ENCODE measurements around the gene GUCA1A. TPM values are rescaled to one million over a fixed set of nuclear protein-coding genes. Genes with fewer than 3 reads are reported as not detected.

The GUCA1A gene
- total RNA-seq, 1 experiment from 2014 or later = not detected

GRCh38 chr6:42140756-42141602, 32.2 kb upstream of the GUCA1A start:
- intact Hi-C loops (cut with micrococcal nuclease) = loop anchor here (5.0 kb wide), 1 partner anchor 39 kb away; no protein-coding TSS in a partner anchor
- Histone ChIP-seq H3K9me3 (ENCODE audit: control insufficient read depth in 1 of 2, insufficient read depth in 1 of 2, low read depth in 1 of 2, low read length in 2 of 2) (no peaks in the 10 kb centered on the region), H3K27ac (ENCODE audit: low read depth, low read length) (peak overlapping the region; percentile 77), H3K79me2 (ENCODE audit: insufficient read depth, low read length) (peaks cover 54% of the 10 kb centered on the region), H3K4me3 (replicated peaks in 1 of 2; ENCODE audit: low read depth in 1 of 2, low read length in 2 of 2) (peak overlapping the region; percentile 76 to 88), H4K20me1 (ENCODE audit: insufficient read depth) (no peaks in the 10 kb centered on the region), H3K27me3 (ENCODE audit: insufficient read depth, low read length) (no peaks in the 10 kb centered on the region), H3K4me1 (ENCODE audit: control insufficient read depth in 1 of 2, insufficient read depth in 2 of 2, low read length in 2 of 2) (peaks cover 61 to 72% of the 10 kb centered on the region in 2 experiments), H3K9ac (ENCODE audit: low read length) (peak overlapping the region; percentile 93), H3K4me2 (ENCODE audit: low read length) (peak overlapping the region; percentile 100), H3K36me3 (ENCODE audit: control insufficient read depth in 1 of 2, insufficient read depth in 2 of 2, low read length in 2 of 2) (no peaks in the 10 kb centered on the region; a peak in 1 of 4 replicates), H3K9me2 (ENCODE audit: insufficient read depth) (no peaks in the 10 kb centered on the region), H2AFZ (ENCODE audit: low read depth, low read length, poor library complexity, severe bottlenecking) (no peak overlapping the region)
- TF ChIP-seq ZFX (IDR thresholded peaks at IDR 0.05) = no peak
- TF ChIP-seq POLR2A (IDR thresholded peaks at IDR 0.05; ENCODE audit: borderline replicate concordance, extremely low read depth, insufficient read depth, insufficient read length) = no peak
- no peak for TF ChIP-seq REST (IDR thresholded peaks at IDR 0.05; ENCODE audit: low read depth)
- no peak for TF ChIP-seq JUND (IDR thresholded peaks at IDR 0.05)
- no peak for TF ChIP-seq FOSL1 (IDR thresholded peaks at IDR 0.05; ENCODE audit: low read depth)
- TF ChIP-seq TCF7L2 (IDR thresholded peaks at IDR 0.05; ENCODE audit: borderline replicate concordance, extremely low read depth, insufficient read depth, insufficient read length) = no peak
- TF ChIP-seq ZBTB33 (IDR thresholded peaks at IDR 0.05; ENCODE audit: extremely low read depth, insufficient replicate concordance, low read length) = no peak
- no peak for TF ChIP-seq SIN3A (IDR thresholded peaks at IDR 0.05; ENCODE audit: low read depth)
- TF ChIP-seq YY1 (IDR thresholded peaks at IDR 0.05; ENCODE audit: extremely low read depth, insufficient replicate concordance, low read depth, low read length) = no peak
- RAD21 ChIA-PET (ENCODE audit: low non-redundant PET in 1 of 2, low total read pairs in 2 of 2, uncharacterized antibody in 2 of 2, unreplicated experiment in 2 of 2) = no interaction called here
- POLR2A ChIA-PET = no interaction called here
- ATAC-seq (no peak), DNase-seq (ENCODE audit: low read depth, low spot score) (no peak)
- CTCF ChIA-PET = no interaction called here
- TSS peak; percentile 30 for BruUV-seq (replicated peaks)
